ENCODE measurements around the gene AATF. TPM values are rescaled to one million over a fixed set of nuclear protein-coding genes. Genes with fewer than 3 reads are reported as not detected.

Gene AATF
- total and polyA plus RNA-seq, 11 donors = 15.2 to 51.6 (median 28.9) TPM

- Histone ChIP-seq H3K4me3 (no peak overlapping the region), H3K9me3 (no peaks in the 10 kb centered on the region), H3K4me1 (no peaks in the 10 kb centered on the region), H3K27ac (no peak overlapping the region), H3K36me3 (no peaks in the 10 kb centered on the region), H3K27me3 (peaks cover 0 to 65% (median 15%) of the 10 kb centered on the region in 9 donors)
- TF ChIP-seq POLR2A (IDR thresholded peaks at IDR 0.05) (no peak), CTCF (IDR thresholded peaks at IDR 0.05) (no peak)
- ATAC-seq (no peak), DNase-seq (no peak)
- intact Hi-C loops (cut with DNase I) = no loop called here
- WGBS, 4 donors = 29 to 34% (median 32%) methylated on average over 5 of the region's 5 CpGs
These were observed 35.6 kb upstream of the AATF start for GRCh38 chr17:36913132-36913531.

- 31 to 37% (median 34%) methylated on average over 3 of the region's 3 CpGs for WGBS, 4 donors
- Histone ChIP-seq H3K36me3 (no peaks in the 10 kb centered on the region), H3K9me3 (no peaks in the 10 kb centered on the region), H3K27me3 (peaks cover 11 to 71% (median 38%) of the 10 kb centered on the region in 9 donors), H3K4me3 (no peak overlapping the region), H3K27ac (no peak overlapping the region), H3K4me1 (no peaks in the 10 kb centered on the region)
- no peak for ATAC-seq
- DNase-seq = no peak
- intact Hi-C loops (cut with DNase I) = no loop called here
- no peak for TF ChIP-seq CTCF (IDR thresholded peaks at IDR 0.05)
- TF ChIP-seq POLR2A (IDR thresholded peaks at IDR 0.05) = no peak
These were observed 30.5 kb upstream of the AATF start for GRCh38 chr17:36918211-36918691.

- H3K4me3 ChIP-seq = no peak overlapping the region
- TF ChIP-seq POLR2A (IDR thresholded peaks at IDR 0.05) (no peak), CTCF (IDR thresholded peaks at IDR 0.05) (no peak)
These were observed 29.3 kb upstream of the AATF start for GRCh38 chr17:36919407-36919968.

GRCh38 chr17:36920032-36921005 lies 28.4 kb upstream of the AATF start:
- no peaks in the 10 kb centered on the region for H3K36me3 ChIP-seq
- no peaks in the 10 kb centered on the region for H3K9me3 ChIP-seq
- DNase-seq (no peak), ATAC-seq (no peak)
- peaks cover 11 to 69% (median 39%) of the 10 kb centered on the region in 9 donors for H3K27me3 ChIP-seq
- H3K4me1 ChIP-seq = no peaks in the 10 kb centered on the region
- intact Hi-C loops (cut with DNase I) = no loop called here
- WGBS, 4 donors = 32 to 42% (median 36%) methylated on average over 18 of the region's 18 CpGs
- H3K27ac ChIP-seq = no peak overlapping the region
- H3K4me3 ChIP-seq = no peak overlapping the region
- TF ChIP-seq POLR2A (IDR thresholded peaks at IDR 0.05) (no peak), CTCF (IDR thresholded peaks at IDR 0.05) (no peak)

More at GRCh38 chr17:36919407-36919968, 29.3 kb upstream of the AATF start:
- peaks cover 11 to 65% (median 39%) of the 10 kb centered on the region in 9 donors for H3K27me3 ChIP-seq
- ATAC-seq (no peak), DNase-seq (no peak)
- no peaks in the 10 kb centered on the region for H3K4me1 ChIP-seq
- no peak overlapping the region for H3K27ac ChIP-seq
- WGBS, 4 donors = 79 to 87% (median 82%) methylated on average over 7 of the region's 7 CpGs
- H3K36me3 ChIP-seq = no peaks in the 10 kb centered on the region
- intact Hi-C loops (cut with DNase I) = no loop called here
- no peaks in the 10 kb centered on the region for H3K9me3 ChIP-seq
